HG02642 (cell line): ENCODE data around the gene CHAC1.

Experiments
- ATAC-seq: cut with Tn5 transposase; IDR thresholded peaks from one replicate; pipeline ENCODE4 v1.9.1; 2021; ENCODE audit warnings: mild to moderate bottlenecking; ENCODE audit not compliant: unreplicated experiment, poor library complexity

CHAC1 gene, protein sequence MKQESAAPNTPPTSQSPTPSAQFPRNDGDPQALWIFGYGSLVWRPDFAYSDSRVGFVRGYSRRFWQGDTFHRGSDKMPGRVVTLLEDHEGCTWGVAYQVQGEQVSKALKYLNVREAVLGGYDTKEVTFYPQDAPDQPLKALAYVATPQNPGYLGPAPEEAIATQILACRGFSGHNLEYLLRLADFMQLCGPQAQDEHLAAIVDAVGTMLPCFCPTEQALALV

GRCh38 chr15:40952901-40953712 is at the start of gene CHAC1:
CHAC1 (plus strand) TSS chr15:40953471; CDS start chr15:40953584, 113 bp downstream.
- ATAC-seq = peak; percentile 94

DNA sequence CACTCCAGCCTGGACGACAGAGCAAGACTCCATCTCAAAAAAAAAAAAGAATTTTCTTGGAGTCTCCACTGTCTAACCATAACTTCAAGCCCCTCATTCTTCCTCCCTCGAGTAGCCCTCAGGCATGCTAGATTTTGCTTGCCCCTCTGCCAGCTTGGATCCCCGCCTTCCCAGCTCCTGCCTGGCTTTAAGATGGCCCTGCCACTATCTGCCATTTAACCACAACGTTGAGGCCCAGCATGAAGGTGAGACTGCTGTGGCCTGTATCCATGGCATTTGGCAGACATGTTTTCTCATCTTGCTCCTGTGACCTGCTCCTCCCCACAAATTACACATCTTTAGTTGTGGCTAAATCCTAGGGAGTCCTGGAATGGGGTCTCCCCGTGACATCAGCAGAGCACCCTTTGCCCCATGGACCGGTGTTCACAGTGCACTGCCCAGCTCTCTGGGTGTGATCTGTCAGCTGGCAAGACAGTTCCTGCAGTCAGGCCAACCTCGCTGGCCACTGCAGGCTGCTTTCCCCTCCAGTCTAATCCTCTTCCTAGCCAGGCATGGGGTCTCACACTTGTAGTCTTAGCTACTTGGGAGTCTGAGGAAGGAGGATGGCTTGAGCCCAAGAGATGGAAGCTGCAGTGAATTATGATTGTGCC is 48.6 kb upstream of the CHAC1 start:
- no peak for ATAC-seq

DNA sequence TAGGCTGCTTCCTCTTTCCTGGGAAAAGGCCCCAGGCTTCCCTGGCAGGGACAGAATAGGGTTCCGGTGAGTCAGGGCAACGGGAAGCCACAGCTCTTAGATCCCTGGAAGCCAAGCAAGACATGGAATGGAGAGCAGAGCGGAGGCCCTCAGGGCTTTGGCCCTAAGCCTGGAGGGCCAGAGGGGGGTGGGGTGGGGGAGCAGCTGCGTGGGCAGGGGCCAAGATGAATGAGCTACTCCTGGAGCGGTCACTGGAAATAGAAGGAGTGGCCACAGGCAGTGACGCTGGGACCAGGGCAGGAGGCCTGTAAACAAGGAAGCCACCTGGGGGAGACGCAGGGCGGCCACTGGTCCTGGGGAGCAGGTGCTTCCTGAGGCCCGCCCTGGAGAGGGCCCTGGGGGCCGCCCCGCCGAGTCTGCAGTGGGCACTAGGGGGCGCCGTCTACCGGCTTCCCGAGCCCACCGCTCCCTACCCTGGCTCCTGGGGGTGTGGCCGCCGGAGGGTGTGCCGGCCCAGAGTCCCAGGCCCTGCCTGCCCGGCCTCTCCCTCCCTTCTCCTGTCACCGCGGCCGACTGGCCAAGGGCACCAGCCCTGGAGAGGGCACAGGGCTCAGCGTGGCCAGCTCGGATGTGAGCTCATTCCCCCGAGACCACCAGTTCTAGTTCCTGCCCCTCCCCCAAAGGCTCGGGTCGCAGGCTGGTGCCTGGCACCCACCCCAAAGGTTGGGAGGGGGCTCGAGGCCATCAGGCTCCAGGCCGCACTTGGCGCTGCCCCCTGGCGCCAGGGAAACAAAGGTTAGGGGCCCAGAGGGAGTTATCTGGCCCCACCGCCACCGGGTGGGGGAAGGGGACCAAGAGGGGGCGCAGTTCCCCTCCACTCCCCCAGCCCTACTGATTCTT is 46.9 kb upstream of the CHAC1 start:
- ATAC-seq = peak; percentile 62

GRCh38 chr15:40906991-40907802 is 46.1 kb upstream of the CHAC1 start:
- ATAC-seq = peak; percentile 14

GRCh38 chr15:40908095-40908494 is 45.2 kb upstream of the CHAC1 start:
- no peak for ATAC-seq

GRCh38 chr15:40909662-40910630 is 43.3 kb upstream of the CHAC1 start:
- no peak for ATAC-seq

DNA sequence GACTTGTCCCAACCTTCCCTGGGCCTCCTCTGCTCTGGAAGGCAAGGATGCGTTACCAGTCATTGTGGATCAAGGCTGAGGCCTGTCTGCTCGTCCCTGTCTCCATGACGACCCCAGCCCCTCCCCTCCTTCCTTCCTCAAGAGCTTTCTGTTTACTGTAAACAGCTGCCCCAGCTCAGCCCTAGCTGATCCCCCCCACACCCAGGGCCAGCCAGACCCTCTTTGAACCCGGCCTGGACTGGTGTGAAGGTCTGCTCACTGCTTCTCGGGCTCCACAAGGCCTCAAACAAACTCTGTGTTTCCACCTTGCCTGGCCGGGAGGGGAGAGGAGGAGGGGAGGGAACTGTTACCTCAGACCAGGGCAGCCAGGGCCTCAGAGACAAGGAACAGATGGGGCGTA is 42.1 kb upstream of the CHAC1 start:
- ATAC-seq = no peak

- ATAC-seq = no peak
Observed at GRCh38 chr15:40911693-40912092, 41.6 kb upstream of the CHAC1 start.

GRCh38 chr15:40912478-40912877 is 40.8 kb upstream of the CHAC1 start:
- no peak for ATAC-seq

DNA sequence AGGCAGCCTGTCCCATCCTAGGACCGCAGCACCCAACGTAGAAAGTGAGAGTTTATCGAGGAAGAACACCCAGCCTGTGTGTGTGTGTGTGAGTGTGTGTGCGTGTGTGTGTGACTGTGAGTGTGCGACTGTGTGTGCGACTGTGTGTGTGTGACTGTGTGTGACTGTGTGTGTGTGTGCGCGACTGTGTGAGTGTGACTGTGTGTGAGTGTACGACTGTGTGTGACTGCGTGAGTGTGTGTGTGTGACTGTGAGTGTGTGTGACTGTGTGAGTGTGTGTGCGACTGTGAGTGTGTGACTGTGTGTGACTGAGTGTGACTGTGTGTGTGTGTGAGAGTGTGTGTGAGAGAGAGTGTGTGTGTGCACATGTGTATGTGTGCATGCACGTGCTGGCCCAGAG is 39.3 kb upstream of the CHAC1 start:
- no peak for ATAC-seq

DNA sequence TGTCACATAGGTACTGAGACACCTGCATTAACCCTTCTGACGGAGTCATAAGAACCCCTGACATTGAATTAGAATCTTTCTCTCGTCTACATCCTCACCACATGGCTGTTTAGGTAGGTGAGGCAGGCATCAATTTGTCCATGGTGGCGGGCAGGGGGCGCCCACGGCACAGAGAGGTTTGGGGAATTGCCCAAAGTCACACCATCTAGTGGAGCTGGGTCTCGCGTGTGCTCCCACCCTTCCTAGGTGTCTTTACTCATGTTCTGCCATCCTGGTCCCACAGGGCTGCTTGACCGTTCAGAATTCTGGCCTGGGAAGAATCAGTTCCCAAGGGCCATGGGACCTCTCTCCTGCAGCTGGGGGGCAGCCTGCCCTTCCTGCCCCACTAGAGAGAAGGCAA is 38.8 kb upstream of the CHAC1 start:
- no peak for ATAC-seq

GRCh38 chr15:40915116-40915661 is 38.1 kb upstream of the CHAC1 start:
- ATAC-seq = no peak

- ATAC-seq = no peak
Observed at GRCh38 chr15:40915679-40916078, 37.6 kb upstream of the CHAC1 start.

- ATAC-seq = no peak
Observed at GRCh38 chr15:40917585-40917984, 35.7 kb upstream of the CHAC1 start.

- no peak for ATAC-seq
Observed at GRCh38 chr15:40918146-40918798, 35.0 kb upstream of the CHAC1 start.

- no peak for ATAC-seq
Observed at GRCh38 chr15:40918799-40919392, 34.4 kb upstream of the CHAC1 start.

GRCh38 chr15:40921949-40922607 is 31.2 kb upstream of the CHAC1 start:
- no peak for ATAC-seq
